Measurements from ENCODE around the gene UVRAG.

UVRAG gene

DNA sequence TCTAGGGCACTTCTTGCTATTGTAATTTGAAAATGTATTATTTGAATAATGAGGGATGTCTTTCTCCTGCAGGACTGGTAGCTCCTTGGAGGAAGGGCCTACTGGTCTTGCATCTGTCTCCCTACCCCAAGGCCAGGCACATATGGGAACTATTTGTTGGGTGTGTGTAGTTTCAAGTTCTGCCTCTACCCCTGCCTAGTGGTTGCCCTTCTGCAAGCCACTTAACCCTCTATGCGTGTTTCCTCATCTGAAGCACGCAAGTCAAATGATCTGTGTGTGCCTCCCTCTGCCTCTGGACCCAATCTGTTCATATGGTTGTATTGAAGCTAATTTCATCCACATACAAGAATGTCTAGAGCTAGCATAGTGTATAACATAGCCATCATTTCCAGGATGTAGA is 324.3 kb downstream of the UVRAG start (continued):
- TF ChIP-seq, protein P1, sequence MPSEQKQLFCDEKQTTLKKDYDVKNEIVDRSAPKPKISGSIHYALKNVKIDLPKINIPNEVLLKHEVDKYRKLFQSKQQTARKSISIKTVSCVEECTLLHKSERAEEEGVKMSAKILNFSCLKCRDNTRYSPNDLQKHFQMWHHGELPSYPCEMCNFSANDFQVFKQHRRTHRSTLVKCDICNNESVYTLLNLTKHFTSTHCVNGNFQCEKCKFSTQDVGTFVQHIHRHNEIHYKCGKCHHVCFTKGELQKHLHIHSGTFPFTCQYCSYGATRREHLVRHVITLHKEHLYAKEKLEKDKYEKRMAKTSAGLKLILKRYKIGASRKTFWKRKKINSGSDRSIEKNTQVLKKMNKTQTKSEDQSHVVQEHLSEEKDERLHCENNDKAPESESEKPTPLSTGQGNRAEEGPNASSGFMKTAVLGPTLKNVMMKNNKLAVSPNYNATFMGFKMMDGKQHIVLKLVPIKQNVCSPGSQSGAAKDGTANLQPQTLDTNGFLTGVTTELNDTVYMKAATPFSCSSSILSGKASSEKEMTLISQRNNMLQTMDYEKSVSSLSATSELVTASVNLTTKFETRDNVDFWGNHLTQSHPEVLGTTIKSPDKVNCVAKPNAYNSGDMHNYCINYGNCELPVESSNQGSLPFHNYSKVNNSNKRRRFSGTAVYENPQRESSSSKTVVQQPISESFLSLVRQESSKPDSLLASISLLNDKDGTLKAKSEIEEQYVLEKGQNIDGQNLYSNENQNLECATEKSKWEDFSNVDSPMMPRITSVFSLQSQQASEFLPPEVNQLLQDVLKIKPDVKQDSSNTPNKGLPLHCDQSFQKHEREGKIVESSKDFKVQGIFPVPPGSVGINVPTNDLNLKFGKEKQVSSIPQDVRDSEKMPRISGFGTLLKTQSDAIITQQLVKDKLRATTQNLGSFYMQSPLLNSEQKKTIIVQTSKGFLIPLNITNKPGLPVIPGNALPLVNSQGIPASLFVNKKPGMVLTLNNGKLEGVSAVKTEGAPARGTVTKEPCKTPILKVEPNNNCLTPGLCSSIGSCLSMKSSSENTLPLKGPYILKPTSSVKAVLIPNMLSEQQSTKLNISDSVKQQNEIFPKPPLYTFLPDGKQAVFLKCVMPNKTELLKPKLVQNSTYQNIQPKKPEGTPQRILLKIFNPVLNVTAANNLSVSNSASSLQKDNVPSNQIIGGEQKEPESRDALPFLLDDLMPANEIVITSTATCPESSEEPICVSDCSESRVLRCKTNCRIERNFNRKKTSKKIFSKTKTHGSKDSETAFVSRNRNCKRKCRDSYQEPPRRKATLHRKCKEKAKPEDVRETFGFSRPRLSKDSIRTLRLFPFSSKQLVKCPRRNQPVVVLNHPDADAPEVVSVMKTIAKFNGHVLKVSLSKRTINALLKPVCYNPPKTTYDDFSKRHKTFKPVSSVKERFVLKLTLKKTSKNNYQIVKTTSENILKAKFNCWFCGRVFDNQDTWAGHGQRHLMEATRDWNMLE (tag by site-specific recombination; conservative IDR thresholded peaks at IDR 0.05; ENCODE audit: low read depth) = no peak
- TF ChIP-seq ZNF24 (tag by site-specific recombination; IDR thresholded peaks at IDR 0.05) (no peak), ZNF48 (tag by site-specific recombination; IDR thresholded peaks at IDR 0.05) (no peak), ZNF140 (tag by site-specific recombination; IDR thresholded peaks at IDR 0.05) (no peak), HOXA7 (CRISPR knock-in tag; IDR thresholded peaks at IDR 0.05; ENCODE audit: borderline replicate concordance) (no peak)

DNA sequence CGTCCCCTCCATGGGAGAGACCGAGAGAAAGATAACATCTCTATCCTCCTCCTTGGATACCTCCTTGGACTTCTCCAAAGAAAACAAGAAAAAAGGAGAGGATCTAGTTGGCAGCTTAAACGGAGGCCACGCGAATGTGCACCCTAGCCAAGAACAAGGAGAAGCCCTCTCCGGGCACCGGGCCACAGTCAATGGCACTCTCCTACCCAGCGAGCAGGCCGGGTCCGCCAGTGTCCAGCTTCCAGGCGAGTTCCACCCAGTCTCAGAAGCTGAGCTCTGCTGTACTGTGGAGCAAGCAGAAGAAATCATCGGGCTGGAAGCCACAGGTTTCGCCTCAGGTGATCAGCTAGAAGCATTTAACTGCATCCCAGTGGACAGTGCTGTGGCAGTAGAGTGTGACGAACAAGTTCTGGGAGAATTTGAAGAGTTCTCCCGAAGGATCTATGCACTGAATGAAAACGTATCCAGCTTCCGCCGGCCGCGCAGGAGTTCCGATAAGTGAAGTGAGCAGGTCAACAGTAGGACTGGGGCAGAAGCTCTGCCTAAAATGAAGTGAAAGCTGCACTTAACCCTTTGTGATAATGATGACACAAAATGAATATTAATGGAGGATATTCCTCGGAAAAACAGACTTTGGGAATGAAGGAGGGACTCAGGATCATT is 326.0 kb downstream of the UVRAG start:
- Histone ChIP-seq H3K4me1 (ENCODE audit: control insufficient read depth, insufficient read depth, low read length) (no peaks in the 10 kb centered on the region), H3K9me3 (ENCODE audit: control insufficient read depth, insufficient read depth, low read depth, low read length) (no peaks in the 10 kb centered on the region), H3K36me3 (ENCODE audit: control insufficient read depth in 2 of 2, insufficient read depth in 1 of 2, low read length in 2 of 2) (peaks cover 0 to 10% of the 10 kb centered on the region in 2 experiments; a peak in 1 of 3 replicates), H3K4me3 (ENCODE audit: low read depth, low read length) (no peak overlapping the region), H3K27ac (ENCODE audit: extremely low read depth, low read depth, low read length) (no peak overlapping the region)
- TF ChIP-seq ZNF600 (tag by site-specific recombination; IDR thresholded peaks at IDR 0.05) = no peak
- TF ChIP-seq, protein P2, sequence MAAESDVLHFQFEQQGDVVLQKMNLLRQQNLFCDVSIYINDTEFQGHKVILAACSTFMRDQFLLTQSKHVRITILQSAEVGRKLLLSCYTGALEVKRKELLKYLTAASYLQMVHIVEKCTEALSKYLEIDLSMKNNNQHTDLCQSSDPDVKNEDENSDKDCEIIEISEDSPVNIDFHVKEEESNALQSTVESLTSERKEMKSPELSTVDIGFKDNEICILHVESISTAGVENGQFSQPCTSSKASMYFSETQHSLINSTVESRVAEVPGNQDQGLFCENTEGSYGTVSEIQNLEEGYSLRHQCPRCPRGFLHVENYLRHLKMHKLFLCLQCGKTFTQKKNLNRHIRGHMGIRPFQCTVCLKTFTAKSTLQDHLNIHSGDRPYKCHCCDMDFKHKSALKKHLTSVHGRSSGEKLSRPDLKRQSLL (tag by site-specific recombination; IDR thresholded peaks at IDR 0.05) = no peak
- TF ChIP-seq ZNF830 (tag by site-specific recombination; IDR thresholded peaks at IDR 0.05; ENCODE audit: low read depth) = no peak
- TF ChIP-seq ZNF426 (tag by site-specific recombination; IDR thresholded peaks at IDR 0.05) = no peak
- TF ChIP-seq, protein P3, sequence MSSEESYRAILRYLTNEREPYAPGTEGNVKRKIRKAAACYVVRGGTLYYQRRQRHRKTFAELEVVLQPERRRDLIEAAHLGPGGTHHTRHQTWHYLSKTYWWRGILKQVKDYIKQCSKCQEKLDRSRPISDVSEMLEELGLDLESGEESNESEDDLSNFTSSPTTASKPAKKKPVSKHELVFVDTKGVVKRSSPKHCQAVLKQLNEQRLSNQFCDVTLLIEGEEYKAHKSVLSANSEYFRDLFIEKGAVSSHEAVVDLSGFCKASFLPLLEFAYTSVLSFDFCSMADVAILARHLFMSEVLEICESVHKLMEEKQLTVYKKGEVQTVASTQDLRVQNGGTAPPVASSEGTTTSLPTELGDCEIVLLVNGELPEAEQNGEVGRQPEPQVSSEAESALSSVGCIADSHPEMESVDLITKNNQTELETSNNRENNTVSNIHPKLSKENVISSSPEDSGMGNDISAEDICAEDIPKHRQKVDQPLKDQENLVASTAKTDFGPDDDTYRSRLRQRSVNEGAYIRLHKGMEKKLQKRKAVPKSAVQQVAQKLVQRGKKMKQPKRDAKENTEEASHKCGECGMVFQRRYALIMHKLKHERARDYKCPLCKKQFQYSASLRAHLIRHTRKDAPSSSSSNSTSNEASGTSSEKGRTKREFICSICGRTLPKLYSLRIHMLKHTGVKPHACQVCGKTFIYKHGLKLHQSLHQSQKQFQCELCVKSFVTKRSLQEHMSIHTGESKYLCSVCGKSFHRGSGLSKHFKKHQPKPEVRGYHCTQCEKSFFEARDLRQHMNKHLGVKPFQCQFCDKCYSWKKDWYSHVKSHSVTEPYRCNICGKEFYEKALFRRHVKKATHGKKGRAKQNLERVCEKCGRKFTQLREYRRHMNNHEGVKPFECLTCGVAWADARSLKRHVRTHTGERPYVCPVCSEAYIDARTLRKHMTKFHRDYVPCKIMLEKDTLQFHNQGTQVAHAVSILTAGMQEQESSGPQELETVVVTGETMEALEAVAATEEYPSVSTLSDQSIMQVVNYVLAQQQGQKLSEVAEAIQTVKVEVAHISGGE (tag by site-specific recombination; conservative IDR thresholded peaks at IDR 0.05; ENCODE audit: low read depth) = no peak
- TF ChIP-seq, protein P4, sequence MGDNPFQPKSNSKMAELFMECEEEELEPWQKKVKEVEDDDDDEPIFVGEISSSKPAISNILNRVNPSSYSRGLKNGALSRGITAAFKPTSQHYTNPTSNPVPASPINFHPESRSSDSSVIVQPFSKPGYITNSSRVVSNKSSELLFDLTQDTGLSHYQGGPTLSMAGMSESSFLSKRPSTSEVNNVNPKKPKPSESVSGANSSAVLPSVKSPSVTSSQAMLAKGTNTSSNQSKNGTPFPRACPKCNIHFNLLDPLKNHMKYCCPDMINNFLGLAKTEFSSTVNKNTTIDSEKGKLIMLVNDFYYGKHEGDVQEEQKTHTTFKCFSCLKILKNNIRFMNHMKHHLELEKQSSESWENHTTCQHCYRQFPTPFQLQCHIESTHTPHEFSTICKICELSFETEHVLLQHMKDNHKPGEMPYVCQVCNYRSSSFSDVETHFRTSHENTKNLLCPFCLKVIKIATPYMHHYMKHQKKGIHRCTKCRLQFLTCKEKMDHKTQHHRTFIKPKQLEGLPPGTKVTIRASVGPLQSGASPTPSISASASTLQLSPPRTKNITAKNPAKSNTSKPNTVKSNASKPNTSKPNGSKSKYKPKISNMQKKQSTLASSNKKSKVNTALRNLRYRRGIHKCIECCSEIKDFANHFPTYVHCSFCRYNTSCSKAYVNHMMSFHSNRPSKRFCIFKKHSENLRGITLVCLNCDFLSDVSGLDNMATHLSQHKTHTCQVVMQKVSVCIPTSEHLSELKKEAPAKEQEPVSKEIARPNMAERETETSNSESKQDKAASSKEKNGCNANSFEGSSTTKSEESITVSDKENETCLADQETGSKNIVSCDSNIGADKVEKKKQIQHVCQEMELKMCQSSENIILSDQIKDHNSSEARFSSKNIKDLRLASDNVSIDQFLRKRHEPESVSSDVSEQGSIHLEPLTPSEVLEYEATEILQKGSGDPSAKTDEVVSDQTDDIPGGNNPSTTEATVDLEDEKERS (tag by site-specific recombination; IDR thresholded peaks at IDR 0.05) = no peak
- TF ChIP-seq, protein P5, sequence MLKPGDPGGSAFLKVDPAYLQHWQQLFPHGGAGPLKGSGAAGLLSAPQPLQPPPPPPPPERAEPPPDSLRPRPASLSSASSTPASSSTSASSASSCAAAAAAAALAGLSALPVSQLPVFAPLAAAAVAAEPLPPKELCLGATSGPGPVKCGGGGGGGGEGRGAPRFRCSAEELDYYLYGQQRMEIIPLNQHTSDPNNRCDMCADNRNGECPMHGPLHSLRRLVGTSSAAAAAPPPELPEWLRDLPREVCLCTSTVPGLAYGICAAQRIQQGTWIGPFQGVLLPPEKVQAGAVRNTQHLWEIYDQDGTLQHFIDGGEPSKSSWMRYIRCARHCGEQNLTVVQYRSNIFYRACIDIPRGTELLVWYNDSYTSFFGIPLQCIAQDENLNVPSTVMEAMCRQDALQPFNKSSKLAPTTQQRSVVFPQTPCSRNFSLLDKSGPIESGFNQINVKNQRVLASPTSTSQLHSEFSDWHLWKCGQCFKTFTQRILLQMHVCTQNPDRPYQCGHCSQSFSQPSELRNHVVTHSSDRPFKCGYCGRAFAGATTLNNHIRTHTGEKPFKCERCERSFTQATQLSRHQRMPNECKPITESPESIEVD (tag by site-specific recombination; IDR thresholded peaks at IDR 0.05) = no peak
- CTCF ChIA-PET = interaction anchor here (0.6 to 4.8 kb wide), 5 partner anchors 9 to 267 kb away, joined by 3 to 24 read pairs (median 4); no protein-coding TSS in a partner anchor
- POLR2A ChIA-PET = interaction anchor here (0.5 kb wide), 1 partner anchor 952 kb away, joined by 3 read pairs; no protein-coding TSS in a partner anchor

Measured in HEK293 (cell line).